AG09309 (cell line): ENCODE data around the gene MRM3.

ENCODE experiments used
- DNase-seq: peaks from one replicate; pipeline ENCODE4 v3.0.0-alpha.2; 2010; ENCODE audit warnings: low read depth
- H3K4me3 ChIP-seq: 2 replicates; pipeline ENCODE4 v1.5.1; 2011; ENCODE audit warnings: mild to moderate bottlenecking, low read depth, low read length, moderate library complexity; ENCODE audit not compliant: control insufficient read depth
- CTCF ChIP-seq: IDR thresholded peaks from 2 replicates; pipeline ENCODE4 v1.5.1; 2011; ENCODE audit warnings: mild to moderate bottlenecking, low read depth, low read length, inconsistent platforms; ENCODE audit not compliant: insufficient read depth, control insufficient read depth; ENCODE audit errors: missing control alignments

Gene MRM3

GRCh38 chr17:838486-838885, 56.3 kb downstream of the MRM3 start:
- H3K4me3 ChIP-seq: no peak overlapping the region
- no peak for TF ChIP-seq CTCF
- DNase-seq: no peak

- DNase-seq: no peak
- no peak overlapping the region for H3K4me3 ChIP-seq
- TF ChIP-seq CTCF: no peak
These were observed 59.2 kb downstream of the MRM3 start for GRCh38 chr17:841313-841712.
